K562 (cell line): ENCODE measurements around the gene DDAH1. TPM values are rescaled to one million over a fixed set of nuclear protein-coding genes. Genes with fewer than 3 reads are reported as not detected.

Source experiments
- BRD4 ChIP-seq: fragments of 200-600 bp; sonication (generic); IDR thresholded peaks from 2 replicates; pipeline ENCODE4 v1.6.1; 2017; ENCODE audit warnings: inconsistent platforms
- CBX3 ChIP-seq, 2 experiments: IDR thresholded peaks; 1 replicate in 1 of 2; 2 replicates in 1 of 2; pipeline ENCODE4 v1.6.1; 2012; ENCODE audit warnings: inconsistent platforms in 2 of 2, low read length in 2 of 2, borderline replicate concordance in 1 of 2, control low read depth in 1 of 2
- GTF2F1 ChIP-seq: IDR thresholded peaks from 2 replicates; pipeline ENCODE4 v1.6.1; 2011; ENCODE audit warnings: low read depth, low read length, improper control_type of control experiment
- HNRNPL ChIP-seq: fragments of 200-400 bp; formaldehyde crosslinking; IDR thresholded peaks from 2 replicates; pipeline ENCODE4 v1.6.1; 2017; ENCODE audit warnings: low read depth, mild to moderate bottlenecking, low read length
- NRF1 ChIP-seq, 2 experiments: fragments of 450-650 bp; IDR thresholded peaks in 1 of 2; conservative IDR thresholded peaks in 1 of 2; 2 replicates each; pipeline ENCODE4 v1.6.1; 2014; ENCODE audit warnings: mild to moderate bottlenecking in 2 of 2
- RBM22 ChIP-seq: fragments of 200-400 bp; formaldehyde crosslinking; IDR thresholded peaks from 2 replicates; pipeline ENCODE4 v1.6.1; 2018; ENCODE audit warnings: low read length, low read depth; ENCODE audit not compliant: poor library complexity, severe bottlenecking
- SAFB ChIP-seq: fragments of 200-400 bp; formaldehyde crosslinking; IDR thresholded peaks from 2 replicates; pipeline ENCODE4 v1.6.1; 2017; ENCODE audit warnings: low read depth, low read length, borderline replicate concordance
- SMARCC2 ChIP-seq: fragments of 450-650 bp; IDR thresholded peaks from 2 replicates; pipeline ENCODE4 v1.6.1; 2017; ENCODE audit warnings: antibody characterized with exemption, moderate library complexity, mild to moderate bottlenecking, low read depth
- XRCC3 ChIP-seq: fragments of 450-650 bp; IDR thresholded peaks from 2 replicates; pipeline ENCODE4 v1.6.1; 2017; ENCODE audit warnings: mild to moderate bottlenecking, moderate library complexity
- ZNF124 ChIP-seq: sonication (generic); formaldehyde crosslinking; IDR thresholded peaks from 2 replicates; pipeline ENCODE4 v1.8.1; 2022; ENCODE audit warnings: missing genetic modification reagents
- polyA plus RNA-seq, 8 experiments: library from polyadenylated mRNA; depleted of rRNA in 4 of 8; stranded (reverse) in 5 of 8; unstranded in 3 of 8; fragments of >200 nt; fragmentation: Nextera tagmentation in 2 of 8; fragmentation: Illumina TruSeq in 1 of 8; extraction: Ambion mirVana in 2 of 8; extraction: Trizol in 1 of 8; gene quantifications; 2 replicates each; pipeline versions ENCODE4 v1.2.1 to v1.2.3, GENCODE V29; 2011 to 2014; ENCODE audit warnings: inconsistent platforms in 1 of 8, missing spikeins in 1 of 8
- total RNA-seq, 7 experiments: library from RNA; depleted of rRNA in 6 of 7; stranded (reverse); fragments of >200 nt in 6 of 7; fragmentation: Illumina TruSeq in 2 of 7; extraction: Trizol in 2 of 7; gene quantifications; 2 replicates each; pipeline versions ENCODE4 v1.2.1 to v1.2.3, GENCODE V29; 2011 to 2021; ENCODE audit warnings: low replicate concordance in 1 of 7
- TF ChIP-seq, protein P1 (sequence below): sonication (generic); formaldehyde crosslinking; IDR thresholded peaks from 2 replicates; pipeline ENCODE4 v1.8.0; 2023; ENCODE audit warnings: mild to moderate bottlenecking, missing genetic modification reagents
- TF ChIP-seq, protein P2 (sequence below): fragments of 250-450 bp; sonication (Bioruptor Pico); IDR thresholded peaks from 2 replicates; pipeline ENCODE4 v1.8.0; 2022; ENCODE audit warnings: inconsistent platforms, mild to moderate bottlenecking, moderate library complexity, borderline replicate concordance
- TF ChIP-seq, protein P3 (sequence below): fragments of 450-650 bp; formaldehyde crosslinking; conservative IDR thresholded peaks from 2 replicates; pipeline ENCODE4 v1.4.0; 2022; ENCODE audit warnings: mild to moderate bottlenecking, missing genetic modification characterization

The DDAH1 gene
- total and polyA plus RNA-seq, 9 of the 15 experiments (the other 6 are each of a cell fraction or from before 2014, with no cell fraction given): 0.04 to 0.24 (median 0.10) TPM

DNA sequence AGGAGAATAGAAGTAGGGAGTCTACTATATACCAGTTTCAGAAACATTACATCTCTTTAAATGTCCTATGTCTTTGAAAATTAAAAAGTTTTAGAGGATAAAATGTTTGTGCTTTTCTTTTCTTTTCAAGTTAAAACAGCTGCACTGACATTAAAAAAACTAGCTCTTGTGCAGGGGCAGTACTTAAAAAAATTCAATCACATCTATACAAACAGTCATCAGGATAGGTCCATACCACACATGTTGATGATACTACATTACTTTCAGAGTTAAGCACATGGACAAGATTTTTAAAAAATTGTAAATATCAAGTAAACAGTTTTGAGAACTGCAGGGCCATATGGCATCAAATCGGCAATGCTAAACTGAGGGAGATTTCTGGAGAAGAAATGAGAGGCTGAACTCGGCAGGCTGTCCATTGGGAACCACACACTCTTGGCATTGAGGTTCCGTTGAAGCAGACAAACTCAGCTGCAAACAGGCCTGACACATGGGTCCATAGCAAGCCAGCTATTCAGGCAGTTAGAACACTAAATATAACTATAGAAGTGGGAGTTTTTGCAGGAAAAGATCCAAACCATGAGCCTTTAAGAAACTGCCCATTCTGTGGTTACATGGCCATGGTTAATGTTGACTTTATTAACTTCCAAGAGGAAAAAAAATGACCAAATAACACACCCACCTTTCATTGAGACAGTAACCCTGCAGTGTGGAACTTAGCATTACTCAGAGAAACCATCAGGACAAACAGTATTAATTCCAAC, 104.0 kb downstream of the DDAH1 start (continued):
- TF ChIP-seq RBM22: no peak
- TF ChIP-seq SMARCC2: no peak
- TF ChIP-seq XRCC3: no peak
- TF ChIP-seq HNRNPL: no peak
- TF ChIP-seq GTF2F1: no peak
- TF ChIP-seq BRD4: no peak
- TF ChIP-seq, protein P1, sequence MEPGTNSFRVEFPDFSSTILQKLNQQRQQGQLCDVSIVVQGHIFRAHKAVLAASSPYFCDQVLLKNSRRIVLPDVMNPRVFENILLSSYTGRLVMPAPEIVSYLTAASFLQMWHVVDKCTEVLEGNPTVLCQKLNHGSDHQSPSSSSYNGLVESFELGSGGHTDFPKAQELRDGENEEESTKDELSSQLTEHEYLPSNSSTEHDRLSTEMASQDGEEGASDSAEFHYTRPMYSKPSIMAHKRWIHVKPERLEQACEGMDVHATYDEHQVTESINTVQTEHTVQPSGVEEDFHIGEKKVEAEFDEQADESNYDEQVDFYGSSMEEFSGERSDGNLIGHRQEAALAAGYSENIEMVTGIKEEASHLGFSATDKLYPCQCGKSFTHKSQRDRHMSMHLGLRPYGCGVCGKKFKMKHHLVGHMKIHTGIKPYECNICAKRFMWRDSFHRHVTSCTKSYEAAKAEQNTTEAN (CRISPR knock-in tag): no peak
- no peak for TF ChIP-seq SAFB
- no peak for TF ChIP-seq ZNF124 (CRISPR knock-in tag)
- no peak for TF ChIP-seq NRF1 (conservative IDR thresholded peaks at IDR 0.05 in 1 of 2, IDR thresholded peaks at IDR 0.05 in 1 of 2)
- no peak for TF ChIP-seq CBX3 (IDR thresholded peaks at IDR 0.05; ENCODE audit: borderline replicate concordance in 1 of 2, low read length in 2 of 2)
- TF ChIP-seq, protein P2, sequence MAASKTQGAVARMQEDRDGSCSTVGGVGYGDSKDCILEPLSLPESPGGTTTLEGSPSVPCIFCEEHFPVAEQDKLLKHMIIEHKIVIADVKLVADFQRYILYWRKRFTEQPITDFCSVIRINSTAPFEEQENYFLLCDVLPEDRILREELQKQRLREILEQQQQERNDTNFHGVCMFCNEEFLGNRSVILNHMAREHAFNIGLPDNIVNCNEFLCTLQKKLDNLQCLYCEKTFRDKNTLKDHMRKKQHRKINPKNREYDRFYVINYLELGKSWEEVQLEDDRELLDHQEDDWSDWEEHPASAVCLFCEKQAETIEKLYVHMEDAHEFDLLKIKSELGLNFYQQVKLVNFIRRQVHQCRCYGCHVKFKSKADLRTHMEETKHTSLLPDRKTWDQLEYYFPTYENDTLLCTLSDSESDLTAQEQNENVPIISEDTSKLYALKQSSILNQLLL: no peak
- TF ChIP-seq, protein P3, sequence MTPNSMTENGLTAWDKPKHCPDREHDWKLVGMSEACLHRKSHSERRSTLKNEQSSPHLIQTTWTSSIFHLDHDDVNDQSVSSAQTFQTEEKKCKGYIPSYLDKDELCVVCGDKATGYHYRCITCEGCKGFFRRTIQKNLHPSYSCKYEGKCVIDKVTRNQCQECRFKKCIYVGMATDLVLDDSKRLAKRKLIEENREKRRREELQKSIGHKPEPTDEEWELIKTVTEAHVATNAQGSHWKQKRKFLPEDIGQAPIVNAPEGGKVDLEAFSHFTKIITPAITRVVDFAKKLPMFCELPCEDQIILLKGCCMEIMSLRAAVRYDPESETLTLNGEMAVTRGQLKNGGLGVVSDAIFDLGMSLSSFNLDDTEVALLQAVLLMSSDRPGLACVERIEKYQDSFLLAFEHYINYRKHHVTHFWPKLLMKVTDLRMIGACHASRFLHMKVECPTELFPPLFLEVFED (CRISPR knock-in tag): no peak
